ENCODE results near the gene CLIP2. TPM values are rescaled to one million over a fixed set of nuclear protein-coding genes. Genes with fewer than 3 reads are reported as not detected.
"Not testable (repeated sequence)": the region's sequence is repeated elsewhere in the genome, so short reads cannot be mapped to it uniquely, and the experiment has no call there.

CLIP2 gene
- total RNA-seq, 1 donor, result 31.9 TPM

- no peak overlapping the region for H3K4me3 ChIP-seq (ENCODE audit: low read depth, low read length)
- no peak for DNase-seq (ENCODE audit: low read depth)
- peak; percentile 33 for TF ChIP-seq CTCF (IDR thresholded peaks at IDR 0.05; ENCODE audit: insufficient read depth, low read length)
Measured at GRCh38 chr7:74405191-74405898, 116.1 kb downstream of the CLIP2 start.

- H3K4me3 ChIP-seq (ENCODE audit: low read depth, low read length), result no peak overlapping the region
- no peak for DNase-seq (ENCODE audit: low read depth)
- no peak for TF ChIP-seq CTCF (IDR thresholded peaks at IDR 0.05; ENCODE audit: insufficient read depth, low read length)
Measured at GRCh38 chr7:74405899-74406512, 116.8 kb downstream of the CLIP2 start.

- no peak overlapping the region for H3K4me3 ChIP-seq (ENCODE audit: low read depth, low read length)
- no peak for TF ChIP-seq CTCF (IDR thresholded peaks at IDR 0.05; ENCODE audit: insufficient read depth, low read length)
- DNase-seq (ENCODE audit: low read depth), result no peak
Measured at GRCh38 chr7:74407958-74408357, 118.8 kb downstream of the CLIP2 start.

- TF ChIP-seq CTCF (IDR thresholded peaks at IDR 0.05; ENCODE audit: insufficient read depth, low read length), result no peak
- DNase-seq (ENCODE audit: low read depth), result no peak
- no peak overlapping the region for H3K4me3 ChIP-seq (ENCODE audit: low read depth, low read length)
Measured at GRCh38 chr7:74409571-74409970, 120.4 kb downstream of the CLIP2 start.

- H3K4me3 ChIP-seq (ENCODE audit: low read depth, low read length), result no peak overlapping the region
- no peak for DNase-seq (ENCODE audit: low read depth)
- TF ChIP-seq CTCF (IDR thresholded peaks at IDR 0.05; ENCODE audit: insufficient read depth, low read length), result no peak
Measured at GRCh38 chr7:74410772-74411171, 121.6 kb downstream of the CLIP2 start.

GRCh38 chr7:74411571-74411970, 122.4 kb downstream of the CLIP2 start:
- DNase-seq (ENCODE audit: low read depth); H3K4me3 ChIP-seq (ENCODE audit: low read depth, low read length): not testable (repeated sequence)

- no peak for TF ChIP-seq CTCF (IDR thresholded peaks at IDR 0.05; ENCODE audit: insufficient read depth, low read length)
- DNase-seq (ENCODE audit: low read depth), result no peak
- H3K4me3 ChIP-seq (ENCODE audit: low read depth, low read length), result no peak overlapping the region
Measured at GRCh38 chr7:74412056-74412455, 122.8 kb downstream of the CLIP2 start.

Measured in fibroblast of the aortic adventitia (primary cell).